Measurements from ENCODE around the gene QPRT. TPM values are rescaled to one million over a fixed set of nuclear protein-coding genes. Genes with fewer than 3 reads are reported as not detected.
"Not testable (repeated sequence)": the region's sequence is repeated elsewhere in the genome, so short reads cannot be mapped to it uniquely, and the experiment has no call there.

QPRT gene
- total and polyA plus RNA-seq, 2 donors (not counting 3 experiments of a cell fraction or from before 2014, with no cell fraction given) = 0.40 to 0.44 TPM

DNA sequence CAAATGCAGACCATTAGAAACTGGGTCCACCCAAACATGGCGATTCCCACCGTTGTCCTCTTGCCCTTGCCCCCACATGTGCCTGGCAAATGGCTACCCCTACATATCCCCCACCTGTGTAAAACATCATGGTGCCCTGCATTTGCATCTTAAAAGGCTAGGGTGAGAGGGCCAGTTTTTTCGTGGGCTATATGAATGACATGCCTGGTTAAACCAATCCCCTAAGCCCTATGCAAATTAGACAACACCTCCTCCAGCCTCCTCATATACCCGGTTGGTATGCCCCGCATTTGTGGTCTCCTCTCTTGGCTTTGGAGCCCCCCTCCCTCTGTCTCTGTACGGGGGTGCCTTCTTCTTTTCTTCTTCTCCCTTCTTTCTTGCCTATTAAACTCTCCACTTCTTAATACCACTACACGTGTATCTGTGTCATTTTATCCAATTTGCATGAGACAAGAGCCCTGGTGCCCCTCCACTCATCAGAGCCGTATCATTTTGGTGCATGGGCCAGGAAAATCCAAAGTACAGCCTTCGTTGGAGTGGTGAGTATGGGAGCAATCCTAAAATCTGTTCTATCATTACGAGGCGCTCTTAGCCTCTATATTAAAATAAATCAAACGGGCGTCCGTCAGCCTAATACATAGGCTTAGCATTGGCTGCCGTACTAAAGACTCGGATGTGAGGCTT lies 30.1 kb downstream of the QPRT start:
- TF ChIP-seq FOS (IDR thresholded peaks at IDR 0.05; ENCODE audit: borderline replicate concordance, insufficient read depth, low read length) = no peak
- TF ChIP-seq, protein P1, sequence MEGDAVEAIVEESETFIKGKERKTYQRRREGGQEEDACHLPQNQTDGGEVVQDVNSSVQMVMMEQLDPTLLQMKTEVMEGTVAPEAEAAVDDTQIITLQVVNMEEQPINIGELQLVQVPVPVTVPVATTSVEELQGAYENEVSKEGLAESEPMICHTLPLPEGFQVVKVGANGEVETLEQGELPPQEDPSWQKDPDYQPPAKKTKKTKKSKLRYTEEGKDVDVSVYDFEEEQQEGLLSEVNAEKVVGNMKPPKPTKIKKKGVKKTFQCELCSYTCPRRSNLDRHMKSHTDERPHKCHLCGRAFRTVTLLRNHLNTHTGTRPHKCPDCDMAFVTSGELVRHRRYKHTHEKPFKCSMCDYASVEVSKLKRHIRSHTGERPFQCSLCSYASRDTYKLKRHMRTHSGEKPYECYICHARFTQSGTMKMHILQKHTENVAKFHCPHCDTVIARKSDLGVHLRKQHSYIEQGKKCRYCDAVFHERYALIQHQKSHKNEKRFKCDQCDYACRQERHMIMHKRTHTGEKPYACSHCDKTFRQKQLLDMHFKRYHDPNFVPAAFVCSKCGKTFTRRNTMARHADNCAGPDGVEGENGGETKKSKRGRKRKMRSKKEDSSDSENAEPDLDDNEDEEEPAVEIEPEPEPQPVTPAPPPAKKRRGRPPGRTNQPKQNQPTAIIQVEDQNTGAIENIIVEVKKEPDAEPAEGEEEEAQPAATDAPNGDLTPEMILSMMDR (IDR thresholded peaks at IDR 0.05; ENCODE audit: extremely low read depth in 1 of 2, insufficient read depth in 1 of 2, low read depth in 1 of 2, low read length in 2 of 2) = no peak
- TF ChIP-seq JUN (IDR thresholded peaks at IDR 0.05; ENCODE audit: borderline replicate concordance, insufficient read depth, insufficient read length, low read depth) = no peak
- TF ChIP-seq POLR2A (IDR thresholded peaks at IDR 0.05; ENCODE audit: low read depth, low read length) = no peak
- TF ChIP-seq, protein P2, sequence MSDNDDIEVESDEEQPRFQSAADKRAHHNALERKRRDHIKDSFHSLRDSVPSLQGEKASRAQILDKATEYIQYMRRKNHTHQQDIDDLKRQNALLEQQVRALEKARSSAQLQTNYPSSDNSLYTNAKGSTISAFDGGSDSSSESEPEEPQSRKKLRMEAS (IDR thresholded peaks at IDR 0.05; ENCODE audit: insufficient read depth, insufficient read length) = no peak
- TF ChIP-seq MYC (IDR thresholded peaks at IDR 0.05; ENCODE audit: low read depth, low read length) = no peak
- no peak for TF ChIP-seq GATA2 (IDR thresholded peaks at IDR 0.05; ENCODE audit: insufficient read depth, insufficient read length, low read depth, low read length)
- no peak for TF ChIP-seq EZH2 (IDR thresholded peaks at IDR 0.05; ENCODE audit: borderline replicate concordance, low read depth, low read length, severe bottlenecking)
- TF ChIP-seq POLR2AphosphoS5 (IDR thresholded peaks at IDR 0.05; ENCODE audit: insufficient read depth, low read depth, low read length) = no peak
- dilution Hi-C loops (cut with MboI; ENCODE audit: extremely low pct_ligation_motif_present, low sequenced_read_pairs) = no loop called here
- intact Hi-C loops (cut with micrococcal nuclease) = no loop called here
- Histone ChIP-seq H3K79me2 (ENCODE audit: control insufficient read depth, insufficient read depth, low read length) (no peaks in the 10 kb centered on the region), H3K9me3 (replicated peaks; ENCODE audit: control insufficient read depth, insufficient read depth, low read length) (no peaks in the 10 kb centered on the region), H3K4me1 (ENCODE audit: control insufficient read depth, extremely low read depth, insufficient read depth, low read length) (peaks cover 2% of the 10 kb centered on the region), H3K4me2 (ENCODE audit: insufficient read depth, low read length) (no peak overlapping the region), H3K4me3 (replicated peaks in 1 of 3; ENCODE audit: insufficient read depth in 1 of 3, low read depth in 1 of 3, low read length in 3 of 3) (no peak overlapping the region), H2AFZ (ENCODE audit: low read depth, low read length) (no peak overlapping the region), H3K36me3 (ENCODE audit: control insufficient read depth in 2 of 2, extremely low read depth in 1 of 2, insufficient read depth in 2 of 2, low read length in 2 of 2) (no peaks in the 10 kb centered on the region), H3K27ac (ENCODE audit: insufficient read depth, low read depth, low read length) (no peak overlapping the region), H3K9ac (replicated peaks; ENCODE audit: extremely low read depth, insufficient read depth, low read length) (no peak overlapping the region), H3K27me3 (ENCODE audit: control insufficient read depth in 2 of 2, insufficient read depth in 2 of 2, low read length in 2 of 2) (no peaks in the 10 kb centered on the region), H4K20me1 (replicated peaks; ENCODE audit: control insufficient read depth, extremely low read depth, insufficient read depth, low read length) (no peaks in the 10 kb centered on the region), H3K9me1 (replicated peaks; ENCODE audit: control insufficient read depth, extremely low read depth, insufficient read depth, low read length) (no peaks in the 10 kb centered on the region)
- ChIA-PET CTCF (interaction anchor here (3.0 kb wide), 1 partner anchor 9 kb away, joined by 28 read pairs; no protein-coding TSS in a partner anchor), POLR2A (no interaction called here)
- no TSS peak for BruUV-seq (replicated peaks)
- DNase-seq (ENCODE audit: low read depth, low spot score) = no peak
- no peak for FAIRE-seq

DNA sequence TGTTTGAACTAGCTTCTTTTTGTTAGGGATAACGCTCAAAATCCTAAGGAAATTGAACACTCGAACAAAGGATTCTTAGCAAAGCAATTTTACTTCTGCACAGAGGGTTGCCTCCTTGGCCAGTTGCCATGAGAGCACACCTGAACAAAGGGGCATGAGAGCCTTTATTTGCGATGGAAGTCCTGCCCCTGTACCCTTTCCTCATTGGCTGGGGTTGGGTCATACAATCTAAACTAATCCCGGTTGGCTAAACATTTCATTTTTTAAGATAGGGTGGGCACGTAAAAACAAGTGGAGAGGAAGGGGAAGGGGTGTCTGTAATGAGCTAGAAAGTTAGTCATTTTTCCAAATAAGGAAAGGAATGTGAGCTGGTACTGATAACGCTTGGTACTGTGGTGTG lies 30.7 kb downstream of the QPRT start:
- H3K9me1 ChIP-seq (replicated peaks; ENCODE audit: control insufficient read depth, extremely low read depth, insufficient read depth, low read length); H3K4me2 ChIP-seq (ENCODE audit: insufficient read depth, low read length); H3K4me1 ChIP-seq (ENCODE audit: control insufficient read depth, extremely low read depth, insufficient read depth, low read length); H3K36me3 ChIP-seq (ENCODE audit: control insufficient read depth in 2 of 2, extremely low read depth in 1 of 2, insufficient read depth in 2 of 2, low read length in 2 of 2); H3K79me2 ChIP-seq (ENCODE audit: control insufficient read depth, insufficient read depth, low read length); BruUV-seq (replicated peaks); FAIRE-seq; dilution Hi-C loops (cut with MboI; ENCODE audit: extremely low pct_ligation_motif_present, low sequenced_read_pairs); H3K27ac ChIP-seq (ENCODE audit: insufficient read depth, low read depth, low read length); POLR2A ChIA-PET; H3K4me3 ChIP-seq (replicated peaks in 1 of 3; ENCODE audit: insufficient read depth in 1 of 3, low read depth in 1 of 3, low read length in 3 of 3); H4K20me1 ChIP-seq (replicated peaks; ENCODE audit: control insufficient read depth, extremely low read depth, insufficient read depth, low read length); H3K27me3 ChIP-seq (ENCODE audit: control insufficient read depth in 2 of 2, insufficient read depth in 2 of 2, low read length in 2 of 2); H3K9me3 ChIP-seq (replicated peaks; ENCODE audit: control insufficient read depth, insufficient read depth, low read length); H3K9ac ChIP-seq (replicated peaks; ENCODE audit: extremely low read depth, insufficient read depth, low read length); intact Hi-C loops (cut with micrococcal nuclease): not testable (repeated sequence)
- CTCF ChIA-PET = interaction anchor here (0.7 to 3.0 kb wide), 6 partner anchors 10 to 323 kb away, joined by 3 to 28 read pairs (median 3); partner anchors contain the start of gene PAGR1
- H2AFZ ChIP-seq (ENCODE audit: low read depth, low read length) = peak overlapping the region; percentile 18
- peak; percentile 26 for DNase-seq (ENCODE audit: low read depth, low spot score)

All from endothelial cell of umbilical vein (primary cell).